ENCODE results near the gene RPL19.

DNA sequence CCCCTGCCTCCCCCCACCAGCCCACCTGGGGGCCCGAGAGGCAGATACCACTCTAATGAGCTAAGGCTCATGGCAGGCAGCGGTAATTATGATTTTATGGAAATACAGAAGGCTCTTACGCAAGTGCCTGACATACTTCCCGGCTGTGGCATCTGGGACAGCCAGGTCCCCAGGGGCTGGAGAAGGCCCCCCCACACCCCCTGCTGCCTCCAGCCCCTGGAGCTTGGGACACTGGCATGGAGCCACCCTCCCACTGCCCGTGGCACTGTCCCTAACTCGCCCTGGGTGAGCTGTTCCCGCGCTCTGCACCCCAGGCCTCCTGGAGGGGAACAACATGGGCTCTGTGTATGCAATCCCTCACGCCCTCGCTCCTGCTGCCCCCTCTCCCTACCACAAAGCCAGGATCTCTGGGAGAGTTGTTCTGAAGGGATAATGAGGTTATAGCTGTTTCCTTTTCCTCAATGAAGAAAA lies 31.0 kb downstream of the RPL19 start:
- TF ChIP-seq EZH2 (IDR thresholded peaks at IDR 0.05; ENCODE audit: borderline replicate concordance), result no peak
- TF ChIP-seq, protein P1, sequence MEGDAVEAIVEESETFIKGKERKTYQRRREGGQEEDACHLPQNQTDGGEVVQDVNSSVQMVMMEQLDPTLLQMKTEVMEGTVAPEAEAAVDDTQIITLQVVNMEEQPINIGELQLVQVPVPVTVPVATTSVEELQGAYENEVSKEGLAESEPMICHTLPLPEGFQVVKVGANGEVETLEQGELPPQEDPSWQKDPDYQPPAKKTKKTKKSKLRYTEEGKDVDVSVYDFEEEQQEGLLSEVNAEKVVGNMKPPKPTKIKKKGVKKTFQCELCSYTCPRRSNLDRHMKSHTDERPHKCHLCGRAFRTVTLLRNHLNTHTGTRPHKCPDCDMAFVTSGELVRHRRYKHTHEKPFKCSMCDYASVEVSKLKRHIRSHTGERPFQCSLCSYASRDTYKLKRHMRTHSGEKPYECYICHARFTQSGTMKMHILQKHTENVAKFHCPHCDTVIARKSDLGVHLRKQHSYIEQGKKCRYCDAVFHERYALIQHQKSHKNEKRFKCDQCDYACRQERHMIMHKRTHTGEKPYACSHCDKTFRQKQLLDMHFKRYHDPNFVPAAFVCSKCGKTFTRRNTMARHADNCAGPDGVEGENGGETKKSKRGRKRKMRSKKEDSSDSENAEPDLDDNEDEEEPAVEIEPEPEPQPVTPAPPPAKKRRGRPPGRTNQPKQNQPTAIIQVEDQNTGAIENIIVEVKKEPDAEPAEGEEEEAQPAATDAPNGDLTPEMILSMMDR (IDR thresholded peaks at IDR 0.05; ENCODE audit: poor library complexity), result no peak
- TF ChIP-seq EZH2phosphoT487 (IDR thresholded peaks at IDR 0.05; ENCODE audit: low read depth, severe bottlenecking, unreplicated experiment), result no peak
